Astrocyte (in vitro differentiated cells and primary cell): ENCODE measurements around the gene TCF7.

Experiments
- EZH2 ChIP-seq: IDR thresholded peaks from 2 replicates; pipeline ENCODE4 v1.6.1; 2012; ENCODE audit warnings: mild to moderate bottlenecking, low read length, inconsistent platforms; ENCODE audit not compliant: insufficient read depth
- TF ChIP-seq, protein P1 (sequence below): IDR thresholded peaks from 2 replicates; pipeline ENCODE4 v1.5.1; 2011; ENCODE audit warnings: low read depth, mild to moderate bottlenecking, inconsistent platforms, low read length, moderate library complexity; ENCODE audit not compliant: insufficient read depth

DNA sequence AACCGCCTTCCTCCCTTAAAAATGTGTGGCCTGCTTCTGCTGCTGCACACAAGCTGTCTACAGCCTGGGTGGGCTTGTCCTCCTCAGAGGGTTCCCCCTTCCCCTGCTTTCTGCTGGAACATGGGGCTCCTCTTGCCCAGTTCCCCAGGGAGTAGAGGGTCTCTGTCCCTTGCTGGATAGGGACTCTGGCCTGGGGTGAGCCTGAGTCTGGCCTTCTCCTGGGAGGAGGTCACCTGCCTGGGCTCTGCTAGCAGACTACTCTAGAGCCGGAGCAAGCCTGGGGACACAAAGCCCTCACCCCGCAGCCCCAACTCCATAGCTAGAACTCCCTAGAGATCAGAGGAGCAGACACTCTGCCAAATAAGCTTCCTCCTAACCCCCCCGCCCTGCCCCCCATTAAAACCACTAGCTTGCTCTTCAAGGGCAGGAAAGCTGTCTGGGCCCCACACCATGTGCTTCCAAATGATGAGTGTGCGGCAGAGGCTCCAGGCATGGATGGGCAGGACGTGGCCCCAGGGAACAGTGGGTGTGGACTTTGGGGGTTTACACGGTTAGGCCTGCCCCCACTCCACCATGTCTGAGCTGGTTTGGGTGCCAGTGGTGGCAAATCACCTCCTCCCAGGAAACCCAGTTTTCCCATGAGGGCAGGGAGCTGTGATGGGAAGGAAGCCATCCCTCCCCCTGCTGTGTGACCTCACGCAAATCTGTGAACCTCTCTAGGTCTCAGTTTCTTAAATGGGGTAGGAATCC, 10.0 kb downstream of the TCF7 start:
- TF ChIP-seq, protein P1, sequence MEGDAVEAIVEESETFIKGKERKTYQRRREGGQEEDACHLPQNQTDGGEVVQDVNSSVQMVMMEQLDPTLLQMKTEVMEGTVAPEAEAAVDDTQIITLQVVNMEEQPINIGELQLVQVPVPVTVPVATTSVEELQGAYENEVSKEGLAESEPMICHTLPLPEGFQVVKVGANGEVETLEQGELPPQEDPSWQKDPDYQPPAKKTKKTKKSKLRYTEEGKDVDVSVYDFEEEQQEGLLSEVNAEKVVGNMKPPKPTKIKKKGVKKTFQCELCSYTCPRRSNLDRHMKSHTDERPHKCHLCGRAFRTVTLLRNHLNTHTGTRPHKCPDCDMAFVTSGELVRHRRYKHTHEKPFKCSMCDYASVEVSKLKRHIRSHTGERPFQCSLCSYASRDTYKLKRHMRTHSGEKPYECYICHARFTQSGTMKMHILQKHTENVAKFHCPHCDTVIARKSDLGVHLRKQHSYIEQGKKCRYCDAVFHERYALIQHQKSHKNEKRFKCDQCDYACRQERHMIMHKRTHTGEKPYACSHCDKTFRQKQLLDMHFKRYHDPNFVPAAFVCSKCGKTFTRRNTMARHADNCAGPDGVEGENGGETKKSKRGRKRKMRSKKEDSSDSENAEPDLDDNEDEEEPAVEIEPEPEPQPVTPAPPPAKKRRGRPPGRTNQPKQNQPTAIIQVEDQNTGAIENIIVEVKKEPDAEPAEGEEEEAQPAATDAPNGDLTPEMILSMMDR, result no peak
- no peak for TF ChIP-seq EZH2
